ENCODE data around the gene EXD2.

DNA sequence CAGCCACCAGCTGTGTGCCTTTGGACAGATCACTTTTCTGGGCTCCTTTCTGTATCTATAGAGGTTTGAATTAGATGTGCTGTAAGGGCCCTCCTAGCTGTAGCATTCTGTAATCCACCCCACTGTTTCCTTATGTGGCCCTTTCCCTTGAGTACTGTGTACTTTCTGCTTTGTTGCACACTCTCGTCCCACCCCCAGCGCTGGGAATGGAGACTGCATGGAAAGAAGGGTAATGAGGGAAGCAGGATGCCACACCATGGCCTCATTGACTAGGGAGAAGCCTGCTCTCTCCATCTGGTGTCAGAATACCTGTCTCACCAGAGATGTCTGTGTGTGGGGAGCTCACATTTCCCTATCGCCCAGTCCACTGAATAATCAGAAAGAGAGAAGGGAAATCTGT, 55.0 kb downstream of the EXD2 start:
- TF ChIP-seq YY1 (IDR thresholded peaks at IDR 0.05; ENCODE audit: low read depth, low read length) (no peak), CEBPB (IDR thresholded peaks at IDR 0.05; ENCODE audit: borderline replicate concordance in 1 of 2, low read depth in 2 of 2, low read length in 2 of 2) (no peak), ATF3 (IDR thresholded peaks at IDR 0.05; ENCODE audit: borderline replicate concordance, extremely low read depth, low read depth, low read length) (no peak), CTCF (IDR thresholded peaks at IDR 0.05 in 2 of 3, conservative IDR thresholded peaks at IDR 0.05 in 1 of 3; ENCODE audit: control insufficient read depth in 2 of 3, extremely low read depth in 1 of 3, insufficient read depth in 1 of 3, low read depth in 3 of 3, low read length in 3 of 3) (no peak), EP300 (IDR thresholded peaks at IDR 0.05; ENCODE audit: borderline replicate concordance in 1 of 2, control insufficient read depth in 1 of 2, low read depth in 2 of 2, low read length in 2 of 2) (no peak), SIN3A (IDR thresholded peaks at IDR 0.05; ENCODE audit: low read depth, low read length) (no peak), STAT1 (conservative IDR thresholded peaks at IDR 0.05) (no peak), POLR2A (IDR thresholded peaks at IDR 0.05; ENCODE audit: low read depth, low read length) (no peak), RFX5 (IDR thresholded peaks at IDR 0.05; ENCODE audit: low read depth, low read length) (no peak), STAT3 (IDR thresholded peaks at IDR 0.05; ENCODE audit: low read depth, low read length) (no peak), E4F1 (IDR thresholded peaks at IDR 0.05; ENCODE audit: borderline replicate concordance, partially characterized antibody) (no peak)
- TF ChIP-seq, protein P1, sequence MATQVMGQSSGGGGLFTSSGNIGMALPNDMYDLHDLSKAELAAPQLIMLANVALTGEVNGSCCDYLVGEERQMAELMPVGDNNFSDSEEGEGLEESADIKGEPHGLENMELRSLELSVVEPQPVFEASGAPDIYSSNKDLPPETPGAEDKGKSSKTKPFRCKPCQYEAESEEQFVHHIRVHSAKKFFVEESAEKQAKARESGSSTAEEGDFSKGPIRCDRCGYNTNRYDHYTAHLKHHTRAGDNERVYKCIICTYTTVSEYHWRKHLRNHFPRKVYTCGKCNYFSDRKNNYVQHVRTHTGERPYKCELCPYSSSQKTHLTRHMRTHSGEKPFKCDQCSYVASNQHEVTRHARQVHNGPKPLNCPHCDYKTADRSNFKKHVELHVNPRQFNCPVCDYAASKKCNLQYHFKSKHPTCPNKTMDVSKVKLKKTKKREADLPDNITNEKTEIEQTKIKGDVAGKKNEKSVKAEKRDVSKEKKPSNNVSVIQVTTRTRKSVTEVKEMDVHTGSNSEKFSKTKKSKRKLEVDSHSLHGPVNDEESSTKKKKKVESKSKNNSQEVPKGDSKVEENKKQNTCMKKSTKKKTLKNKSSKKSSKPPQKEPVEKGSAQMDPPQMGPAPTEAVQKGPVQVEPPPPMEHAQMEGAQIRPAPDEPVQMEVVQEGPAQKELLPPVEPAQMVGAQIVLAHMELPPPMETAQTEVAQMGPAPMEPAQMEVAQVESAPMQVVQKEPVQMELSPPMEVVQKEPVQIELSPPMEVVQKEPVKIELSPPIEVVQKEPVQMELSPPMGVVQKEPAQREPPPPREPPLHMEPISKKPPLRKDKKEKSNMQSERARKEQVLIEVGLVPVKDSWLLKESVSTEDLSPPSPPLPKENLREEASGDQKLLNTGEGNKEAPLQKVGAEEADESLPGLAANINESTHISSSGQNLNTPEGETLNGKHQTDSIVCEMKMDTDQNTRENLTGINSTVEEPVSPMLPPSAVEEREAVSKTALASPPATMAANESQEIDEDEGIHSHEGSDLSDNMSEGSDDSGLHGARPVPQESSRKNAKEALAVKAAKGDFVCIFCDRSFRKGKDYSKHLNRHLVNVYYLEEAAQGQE (IDR thresholded peaks at IDR 0.05; ENCODE audit: low read depth, low read length) = no peak
